GM19043 (cell line): Measurements from ENCODE around the gene AADACL2.
"Not testable (repeated sequence)": the region's sequence is repeated elsewhere in the genome, so short reads cannot be mapped to it uniquely, and the experiment has no call there.

Source experiments
- ATAC-seq: cut with Tn5 transposase; IDR thresholded peaks from one replicate; pipeline ENCODE4 v1.9.1; 2021; ENCODE audit warnings: low read depth; ENCODE audit not compliant: unreplicated experiment

The AADACL2 gene

GRCh38 chr3:151764699-151765098 lies 31.0 kb downstream of the AADACL2 start:
- ATAC-seq = not testable (repeated sequence)

GRCh38 chr3:151765685-151766084 lies 32.0 kb downstream of the AADACL2 start:
- ATAC-seq = no peak

GRCh38 chr3:151766454-151766853 lies 32.7 kb downstream of the AADACL2 start:
- ATAC-seq = no peak

GRCh38 chr3:151768393-151768930 lies 34.7 kb downstream of the AADACL2 start:
- ATAC-seq = no peak

GRCh38 chr3:151769175-151769574 lies 35.4 kb downstream of the AADACL2 start:
- ATAC-seq = no peak

- ATAC-seq = no peak
These were observed 37.2 kb downstream of the AADACL2 start for GRCh38 chr3:151770956-151771355.

GRCh38 chr3:151772825-151773480 lies 39.2 kb downstream of the AADACL2 start:
- ATAC-seq = no peak

- no peak for ATAC-seq
These were observed 40.5 kb downstream of the AADACL2 start for GRCh38 chr3:151774235-151774634.

GRCh38 chr3:151774910-151775309 lies 41.2 kb downstream of the AADACL2 start:
- ATAC-seq = no peak

GRCh38 chr3:151775314-151776258 lies 41.9 kb downstream of the AADACL2 start:
- no peak for ATAC-seq

GRCh38 chr3:151776259-151776740 lies 42.6 kb downstream of the AADACL2 start:
- ATAC-seq = no peak

- ATAC-seq = no peak
These were observed 44.2 kb downstream of the AADACL2 start for GRCh38 chr3:151777880-151778279.

GRCh38 chr3:151787626-151788025 lies 53.9 kb downstream of the AADACL2 start:
- no peak for ATAC-seq

- no peak for ATAC-seq
These were observed 54.7 kb downstream of the AADACL2 start for GRCh38 chr3:151788401-151788800.

GRCh38 chr3:151789853-151790463 lies 56.2 kb downstream of the AADACL2 start:
- no peak for ATAC-seq

- not testable (repeated sequence) for ATAC-seq
These were observed 57.0 kb downstream of the AADACL2 start for GRCh38 chr3:151790763-151791162.

- ATAC-seq = no peak
These were observed 58.7 kb downstream of the AADACL2 start for GRCh38 chr3:151792411-151792810.

GRCh38 chr3:151793636-151794035 lies 59.9 kb downstream of the AADACL2 start:
- ATAC-seq = no peak

GRCh38 chr3:151794080-151794479 lies 60.4 kb downstream of the AADACL2 start:
- ATAC-seq = no peak

GRCh38 chr3:151795276-151795675 lies 61.5 kb downstream of the AADACL2 start:
- ATAC-seq = no peak
